Astrocyte of the spinal cord (primary cell): ENCODE results near the gene SLC43A2.
"Not testable (repeated sequence)": the region's sequence is repeated elsewhere in the genome, so short reads cannot be mapped to it uniquely, and the experiment has no call there.

Source experiments
- DNase-seq: peaks from one replicate; pipeline ENCODE4 v3.0.0; 2011; ENCODE audit warnings: low read depth, low spot score
- H3K4me3 ChIP-seq: 2 replicates; pipeline ENCODE4 v1.5.1; 2011; ENCODE audit warnings: low read depth, mild to moderate bottlenecking, low read length, moderate library complexity
- CTCF ChIP-seq: IDR thresholded peaks from 2 replicates; pipeline ENCODE4 v1.5.1; 2012; ENCODE audit warnings: low read depth, mild to moderate bottlenecking, low read length, inconsistent platforms
- in situ Hi-C: cut with HindIII; loops from 2 replicates; pipeline ENCODE4 v1.10.0; 2017; ENCODE audit warnings: low sequenced_read_pairs

SLC43A2 gene

DNA sequence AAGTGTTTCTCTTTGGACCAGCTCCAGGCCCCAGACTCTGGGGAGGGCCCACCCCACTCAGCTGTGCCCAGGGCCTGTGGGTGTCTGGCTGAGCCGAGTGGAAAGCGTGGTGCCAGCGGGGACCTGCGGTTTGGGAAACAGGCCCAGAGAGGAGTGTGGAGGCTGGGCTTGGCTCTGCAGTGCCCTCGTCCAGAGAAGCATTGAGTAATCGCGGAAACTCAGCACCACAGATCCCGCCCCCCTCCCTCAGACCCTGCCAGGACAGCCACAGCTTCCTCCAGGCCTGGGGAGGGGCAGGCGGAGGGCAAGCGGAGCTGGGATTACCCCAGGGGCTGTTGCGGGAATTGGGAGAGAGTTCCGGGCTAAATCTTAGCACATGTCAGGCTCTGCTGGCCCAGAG, 51.5 kb downstream of the SLC43A2 start:
- in situ Hi-C loops, result no loop called here
- H3K4me3 ChIP-seq, result no peak overlapping the region
- peak; percentile 87 for DNase-seq

GRCh38 chr17:1576500-1576899, 52.1 kb downstream of the SLC43A2 start:
- in situ Hi-C loops, result no loop called here
- H3K4me3 ChIP-seq, result no peak overlapping the region
- DNase-seq, result no peak
- no peak for TF ChIP-seq CTCF

More for the DNA sequence above, 51.5 kb downstream of the SLC43A2 start:
- no peak for TF ChIP-seq CTCF

- DNase-seq, result no peak
- in situ Hi-C loops, result no loop called here
- TF ChIP-seq CTCF, result no peak
- H3K4me3 ChIP-seq, result no peak overlapping the region
Measured at GRCh38 chr17:1574697-1575471, 53.8 kb downstream of the SLC43A2 start.

DNA sequence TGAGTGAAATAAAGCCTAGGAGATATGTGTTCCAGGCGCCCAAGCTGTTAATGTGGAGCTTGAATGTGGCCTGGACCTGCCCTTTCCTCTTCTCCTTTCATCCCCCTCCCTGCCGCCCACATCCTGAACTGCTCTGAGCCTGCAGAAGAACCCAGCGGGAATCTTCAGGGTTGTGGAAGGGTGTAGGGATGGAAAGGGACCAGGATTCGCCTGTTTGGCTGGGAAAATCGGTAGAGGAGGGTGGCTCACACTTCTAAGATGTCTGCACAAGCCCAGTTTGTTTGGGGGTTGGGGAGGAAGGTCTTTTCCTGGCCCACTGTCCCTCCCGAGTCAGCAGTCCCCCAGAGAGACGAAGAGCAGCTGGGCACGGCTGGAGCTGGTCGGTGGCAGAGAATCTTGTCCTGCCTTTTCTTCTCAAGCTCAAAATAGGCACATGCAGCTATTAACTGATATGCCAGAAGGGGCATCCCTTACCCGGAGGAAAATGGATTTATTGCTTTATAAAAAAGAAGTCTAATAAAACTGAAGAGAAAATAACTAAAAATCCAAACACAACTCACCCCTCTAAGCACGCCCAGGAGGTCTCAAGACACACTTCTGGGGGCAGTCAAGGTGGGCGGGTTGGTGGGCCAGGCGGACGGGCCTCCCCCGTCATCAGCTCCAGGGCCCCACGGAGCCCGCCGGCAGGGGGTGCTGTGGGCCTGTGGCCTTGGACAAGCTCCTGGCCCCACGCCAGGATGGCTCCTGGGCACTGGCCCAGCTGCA, 54.5 kb downstream of the SLC43A2 start:
- TF ChIP-seq CTCF, result peak; percentile 94
- DNase-seq, result peak; percentile 69
- in situ Hi-C loops, result no loop called here
- H3K4me3 ChIP-seq, result no peak overlapping the region

- H3K4me3 ChIP-seq, in situ Hi-C loops, DNase-seq: not testable (repeated sequence)
Measured at GRCh38 chr17:1572646-1573045, 56.0 kb downstream of the SLC43A2 start.

DNA sequence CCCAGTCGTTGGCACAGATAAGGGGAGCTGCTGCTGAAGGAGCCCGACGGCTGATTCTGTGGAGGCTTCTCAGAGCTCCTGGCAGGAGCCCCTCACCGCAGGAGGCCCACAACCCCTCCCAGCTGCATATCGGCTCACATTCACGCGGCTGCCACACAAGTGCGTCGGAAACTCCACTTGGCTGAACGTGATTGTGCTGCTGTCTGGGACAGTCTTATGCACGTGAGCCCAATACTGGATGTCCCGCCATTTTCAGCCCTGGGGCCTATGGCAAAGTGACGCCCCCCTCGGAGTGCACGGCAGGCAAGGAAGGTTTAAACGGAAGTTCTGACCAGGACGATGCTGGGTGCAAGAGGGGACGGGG, 57.3 kb downstream of the SLC43A2 start:
- in situ Hi-C loops, result no loop called here
- no peak overlapping the region for H3K4me3 ChIP-seq
- no peak for DNase-seq
- TF ChIP-seq CTCF, result no peak
